ENCODE measurements around the gene FREM3. TPM values are rescaled to one million over a fixed set of nuclear protein-coding genes. Genes with fewer than 3 reads are reported as not detected.
"Not testable (repeated sequence)": the region's sequence is repeated elsewhere in the genome, so short reads cannot be mapped to it uniquely, and the experiment has no call there.

The FREM3 gene
- total and polyA plus RNA-seq, 8 donors, result not detected

- WGBS, 2 donors, result 86 to 95% methylated on average over 4 of the region's 4 CpGs
- Histone ChIP-seq H3K4me1 (no peaks in the 10 kb centered on the region), H3K9me3 (no peaks in the 10 kb centered on the region), H3K36me3 (peaks cover 0 to 90% (median 35%) of the 10 kb centered on the region in 3 donors), H3K27ac (no peak overlapping the region), H3K27me3 (no peaks in the 10 kb centered on the region), H3K4me3 (no peak overlapping the region)
- TF ChIP-seq CTCF (IDR thresholded peaks at IDR 0.05), result no peak
- no peak for DNase-seq
- intact Hi-C loops (cut with DNase I), result no loop called here
- no peak for FAIRE-seq
- ATAC-seq, result no peak
These were observed 161.4 kb downstream of the FREM3 start for GRCh38 chr4:143538979-143539669.

GRCh38 chr4:143531788-143532491 is 168.5 kb downstream of the FREM3 start:
- ATAC-seq, result peak in 1 of 4 donors; percentile 18
- 89 to 92% methylated on average over 2 of the region's 2 CpGs for WGBS, 2 donors
- DNase-seq, result no peak
- Histone ChIP-seq H3K36me3 (peaks cover 0 to 71% (median 30%) of the 10 kb centered on the region in 3 donors), H3K4me3 (no peak overlapping the region), H3K9me3 (no peaks in the 10 kb centered on the region), H3K4me1 (peaks cover 0 to 4% (median 0%) of the 10 kb centered on the region in 3 donors), H3K27me3 (no peaks in the 10 kb centered on the region), H3K27ac (no peak overlapping the region)
- intact Hi-C loops (cut with DNase I), result no loop called here
- TF ChIP-seq CTCF (IDR thresholded peaks at IDR 0.05), result no peak
- no peak for FAIRE-seq

GRCh38 chr4:143531380-143531779 is 169.1 kb downstream of the FREM3 start:
- no peak for DNase-seq
- H3K27ac ChIP-seq, result no peak overlapping the region
- ATAC-seq, result peak in 1 of 4 donors; percentile 30

GRCh38 chr4:143528046-143528445 is 172.4 kb downstream of the FREM3 start:
- intact Hi-C loops (cut with DNase I); DNase-seq; H3K27ac ChIP-seq; H3K27me3 ChIP-seq; FAIRE-seq; ATAC-seq; H3K9me3 ChIP-seq; H3K4me1 ChIP-seq; H3K4me3 ChIP-seq: not testable (repeated sequence)
- H3K36me3 ChIP-seq, result peaks cover 0 to 62% (median 24%) of the 10 kb centered on the region in 3 donors
- 91% methylated on average over 4 of the region's 4 CpGs for WGBS, 2 donors

More at GRCh38 chr4:143531380-143531779, 169.1 kb downstream of the FREM3 start:
- Histone ChIP-seq H3K4me3 (no peak overlapping the region), H3K4me1 (peaks cover 0 to 4% (median 0%) of the 10 kb centered on the region in 3 donors), H3K9me3 (no peaks in the 10 kb centered on the region), H3K27me3 (no peaks in the 10 kb centered on the region), H3K36me3 (peaks cover 0 to 68% (median 28%) of the 10 kb centered on the region in 3 donors)
- 59 to 66% methylated on average over 1 of the region's 1 CpG for WGBS, 2 donors
- no peak for TF ChIP-seq CTCF (IDR thresholded peaks at IDR 0.05)
- FAIRE-seq, result no peak
- intact Hi-C loops (cut with DNase I), result no loop called here

Other genes starting within 250 kb of the FREM3 start
- 10 to 100 TPM; 14.3 to 26.5 (median 18.3) TPM for gene SMARCA5, start 187.0 kb downstream of the FREM3 start, total RNA-seq
- 10 to 100 TPM in 1 of 2 donors, 1 to 10 TPM in 1; 5.7 to 13.0 TPM for gene SMARCA5, start 187.0 kb downstream of the FREM3 start, polyA plus RNA-seq
- under 1 TPM in 5 of 6 donors, not detected in 1; 0.09 to 0.28 (median 0.14) TPM for gene GYPE, start 204.9 kb upstream of the FREM3 start, total RNA-seq
- under 1 TPM in 1 of 2 donors, not detected in 1; 0.31 TPM for gene GYPE, start 204.9 kb upstream of the FREM3 start, polyA plus RNA-seq

All from pancreas (tissue), 10 donors.